Body of pancreas (tissue), 4 donors: ENCODE measurements around the gene CA5B. TPM values are rescaled to one million over a fixed set of nuclear protein-coding genes. Genes with fewer than 3 reads are reported as not detected.

Source experiments
- ATAC-seq: fragments of 150-250 bp; one replicate; pipeline ENCODE4 v1.9.1; 2016
- DNase-seq, 4 donors: peaks; one replicate each; pipeline ENCODE4 v3.0.0-alpha.2; 2019
- H3K27ac ChIP-seq, 4 donors: fragments of 200-600 bp; sonication (generic); 1 replicate in 3 of 4; 2 replicates in 1 of 4; pipeline versions ENCODE4 v1.5.1 to v1.6.1; 2016 to 2019; ENCODE audit warnings: mild to moderate bottlenecking in 1 of 4, mixed read lengths in 1 of 4, moderate library complexity in 1 of 4
- H3K27me3 ChIP-seq, 2 donors: fragments of 200-600 bp; sonication (generic); one replicate each; pipeline ENCODE4 v1.6.0; 2016; ENCODE audit warnings: mild to moderate bottlenecking in 1 of 2
- H3K36me3 ChIP-seq, 2 donors: fragments of 200-600 bp; sonication (generic); replicated peaks in 1 of 2; 2 replicates each; pipeline ENCODE4 v1.5.1; 2016; ENCODE audit warnings: low read depth in 2 of 2; ENCODE audit not compliant: insufficient read depth in 1 of 2
- H3K4me1 ChIP-seq: fragments of 200-600 bp; sonication (generic); one replicate; pipeline ENCODE4 v1.6.0; 2016
- H3K4me3 ChIP-seq, 2 donors: fragments of 200-600 bp; sonication (generic); 1 replicate in 1 of 2; 2 replicates in 1 of 2; pipeline ENCODE4 v1.5.1; 2016 to 2019
- H3K9me3 ChIP-seq, 3 donors: fragments of 200-600 bp; sonication (generic); 1 replicate in 2 of 3; 2 replicates in 1 of 3; pipeline ENCODE4 v1.5.1; 2016
- POLR2A ChIP-seq, 3 donors: fragments of 450-650 bp; IDR thresholded peaks; one replicate each; pipeline ENCODE4 v1.6.1; 2016; ENCODE audit warnings: antibody characterized with exemption in 3 of 3, mild to moderate bottlenecking in 2 of 3
- WGBS, 2 donors: methylation state at CpG; one replicate each; pipeline ENCODE4 v1.1.5; 2017; 5-methylcytosine and 5-hydroxymethylcytosine counted together
- intact Hi-C: fragments of 100-400 bp; cut with DNase I; formaldehyde crosslinking; loops from one replicate; pipeline ENCODE4 v1.15.1; 2023
- total RNA-seq, 2 donors: library from RNA; depleted of rRNA; stranded (reverse); fragments of >200 nt; gene quantifications; one replicate each; pipeline ENCODE4 v1.1.0, GENCODE V29; 2016
- TF ChIP-seq, protein P1 (sequence below), 7 experiments: fragments of 450-650 bp in 4 of 7; fragments of 200-600 bp in 3 of 7; sonication (generic) in 3 of 7; IDR thresholded peaks; one replicate each; pipeline ENCODE4 v1.5.1; 2016 to 2019; ENCODE audit warnings: antibody characterized with exemption in 7 of 7

CA5B gene
- total RNA-seq, 2 donors from 2014 or later = 6.2 to 6.6 TPM

DNA sequence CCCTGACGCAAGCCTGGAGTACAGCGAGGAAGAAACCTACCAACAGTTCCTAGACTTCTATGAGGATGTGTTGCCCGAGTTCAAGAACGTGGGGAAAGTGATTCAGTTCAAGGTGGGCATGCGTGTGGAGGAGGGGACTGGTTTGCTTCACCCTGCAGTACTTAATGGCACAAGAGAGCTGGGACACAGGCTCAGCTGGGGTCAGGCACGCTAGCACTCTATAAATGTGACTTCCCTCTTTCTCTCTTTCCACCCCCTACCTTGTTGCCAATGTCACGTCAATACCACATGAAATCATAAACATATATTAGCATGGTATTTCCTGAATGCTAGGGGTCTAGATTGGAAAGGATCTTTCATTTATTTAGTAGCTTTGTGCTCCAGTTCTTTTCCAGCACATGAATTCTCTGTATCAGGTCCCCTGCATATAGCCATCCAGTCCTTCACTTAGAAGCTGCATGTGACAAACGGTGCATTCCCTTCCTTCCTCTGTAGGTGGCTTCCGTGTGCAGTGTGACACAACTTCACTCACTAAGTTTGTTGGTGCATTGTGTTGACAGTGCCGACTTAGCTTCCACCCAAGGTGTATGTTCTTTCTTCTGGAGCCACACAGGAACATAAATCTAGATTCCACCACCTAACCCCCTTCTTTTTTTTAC is 77.8 kb downstream of the CA5B start:
- 67 to 80% methylated on average over 10 of the region's 10 CpGs for WGBS, 2 donors
- DNase-seq (peak in 2 of 4 donors; percentile 2 to 10), ATAC-seq (no peak)
- H3K4me3 ChIP-seq = no peak overlapping the region
- H3K27ac ChIP-seq = no peak overlapping the region
- intact Hi-C loops = no loop called here
- H3K4me1 ChIP-seq = no peaks in the 10 kb centered on the region
- TF ChIP-seq, protein P1, sequence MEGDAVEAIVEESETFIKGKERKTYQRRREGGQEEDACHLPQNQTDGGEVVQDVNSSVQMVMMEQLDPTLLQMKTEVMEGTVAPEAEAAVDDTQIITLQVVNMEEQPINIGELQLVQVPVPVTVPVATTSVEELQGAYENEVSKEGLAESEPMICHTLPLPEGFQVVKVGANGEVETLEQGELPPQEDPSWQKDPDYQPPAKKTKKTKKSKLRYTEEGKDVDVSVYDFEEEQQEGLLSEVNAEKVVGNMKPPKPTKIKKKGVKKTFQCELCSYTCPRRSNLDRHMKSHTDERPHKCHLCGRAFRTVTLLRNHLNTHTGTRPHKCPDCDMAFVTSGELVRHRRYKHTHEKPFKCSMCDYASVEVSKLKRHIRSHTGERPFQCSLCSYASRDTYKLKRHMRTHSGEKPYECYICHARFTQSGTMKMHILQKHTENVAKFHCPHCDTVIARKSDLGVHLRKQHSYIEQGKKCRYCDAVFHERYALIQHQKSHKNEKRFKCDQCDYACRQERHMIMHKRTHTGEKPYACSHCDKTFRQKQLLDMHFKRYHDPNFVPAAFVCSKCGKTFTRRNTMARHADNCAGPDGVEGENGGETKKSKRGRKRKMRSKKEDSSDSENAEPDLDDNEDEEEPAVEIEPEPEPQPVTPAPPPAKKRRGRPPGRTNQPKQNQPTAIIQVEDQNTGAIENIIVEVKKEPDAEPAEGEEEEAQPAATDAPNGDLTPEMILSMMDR (IDR thresholded peaks at IDR 0.05) = peak in 2 of 7 experiments; percentile 5 to 17
- TF ChIP-seq POLR2A (IDR thresholded peaks at IDR 0.05) = no peak
- no peaks in the 10 kb centered on the region for H3K27me3 ChIP-seq
- H3K9me3 ChIP-seq = no peaks in the 10 kb centered on the region
- H3K36me3 ChIP-seq = no peaks in the 10 kb centered on the region

DNA sequence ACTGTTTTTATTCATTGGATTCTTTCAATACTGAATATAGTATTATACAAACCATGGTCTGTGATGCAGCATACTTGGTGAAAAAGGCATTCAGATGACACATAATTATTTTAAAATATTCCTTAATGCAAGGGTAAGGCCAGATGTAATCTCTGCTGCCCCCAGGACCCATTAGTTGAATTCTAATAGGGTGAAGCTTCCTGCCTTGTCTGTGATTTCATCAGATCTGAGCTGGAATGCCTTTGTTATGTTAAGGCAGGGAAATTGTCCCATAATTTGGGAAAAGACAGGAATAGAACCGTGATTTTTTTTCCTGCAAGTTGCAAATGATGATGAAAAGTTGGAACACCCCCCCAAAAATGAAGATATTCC is 78.4 kb downstream of the CA5B start:
- no peak overlapping the region for H3K4me3 ChIP-seq
- H3K27me3 ChIP-seq = no peaks in the 10 kb centered on the region
- no peak overlapping the region for H3K27ac ChIP-seq
- no peaks in the 10 kb centered on the region for H3K36me3 ChIP-seq
- H3K9me3 ChIP-seq = no peaks in the 10 kb centered on the region
- TF ChIP-seq, protein P1 (IDR thresholded peaks at IDR 0.05) = no peak
- TF ChIP-seq POLR2A (IDR thresholded peaks at IDR 0.05) = no peak
- 71 to 89% methylated on average over 1 of the region's 1 CpG for WGBS, 2 donors
- DNase-seq = no peak
- ATAC-seq = no peak
- no peaks in the 10 kb centered on the region for H3K4me1 ChIP-seq
- intact Hi-C loops = no loop called here

DNA sequence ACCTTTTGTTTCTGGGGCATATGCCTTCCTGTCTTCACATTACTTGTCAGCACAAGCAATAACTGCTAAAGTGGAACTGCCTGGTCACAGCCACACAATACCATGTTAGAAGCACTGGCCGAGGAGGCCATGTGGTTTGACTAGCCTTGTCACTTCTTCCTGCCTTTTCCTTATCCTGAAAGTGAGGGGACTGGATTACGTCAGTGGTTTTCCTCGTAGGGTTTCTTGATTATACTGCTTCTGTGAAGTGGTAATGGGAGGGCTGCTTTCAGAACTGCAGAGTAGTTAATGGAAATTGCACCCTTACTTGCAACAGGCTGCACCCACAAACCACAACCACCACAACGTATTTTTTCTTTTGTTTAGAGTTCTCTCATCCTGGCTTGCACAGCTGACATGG is 78.8 kb downstream of the CA5B start:
- no peak for DNase-seq
- no peak for ATAC-seq
- no peak overlapping the region for H3K4me3 ChIP-seq
- H3K27ac ChIP-seq = no peak overlapping the region
- no peaks in the 10 kb centered on the region for H3K36me3 ChIP-seq
- WGBS, 2 donors = 62 to 66% methylated on average over 4 of the region's 4 CpGs
- intact Hi-C loops = no loop called here
- TF ChIP-seq, protein P1 (IDR thresholded peaks at IDR 0.05) = no peak
- no peak for TF ChIP-seq POLR2A (IDR thresholded peaks at IDR 0.05)
- H3K27me3 ChIP-seq = no peaks in the 10 kb centered on the region
- H3K4me1 ChIP-seq = no peaks in the 10 kb centered on the region
- H3K9me3 ChIP-seq = no peaks in the 10 kb centered on the region

DNA sequence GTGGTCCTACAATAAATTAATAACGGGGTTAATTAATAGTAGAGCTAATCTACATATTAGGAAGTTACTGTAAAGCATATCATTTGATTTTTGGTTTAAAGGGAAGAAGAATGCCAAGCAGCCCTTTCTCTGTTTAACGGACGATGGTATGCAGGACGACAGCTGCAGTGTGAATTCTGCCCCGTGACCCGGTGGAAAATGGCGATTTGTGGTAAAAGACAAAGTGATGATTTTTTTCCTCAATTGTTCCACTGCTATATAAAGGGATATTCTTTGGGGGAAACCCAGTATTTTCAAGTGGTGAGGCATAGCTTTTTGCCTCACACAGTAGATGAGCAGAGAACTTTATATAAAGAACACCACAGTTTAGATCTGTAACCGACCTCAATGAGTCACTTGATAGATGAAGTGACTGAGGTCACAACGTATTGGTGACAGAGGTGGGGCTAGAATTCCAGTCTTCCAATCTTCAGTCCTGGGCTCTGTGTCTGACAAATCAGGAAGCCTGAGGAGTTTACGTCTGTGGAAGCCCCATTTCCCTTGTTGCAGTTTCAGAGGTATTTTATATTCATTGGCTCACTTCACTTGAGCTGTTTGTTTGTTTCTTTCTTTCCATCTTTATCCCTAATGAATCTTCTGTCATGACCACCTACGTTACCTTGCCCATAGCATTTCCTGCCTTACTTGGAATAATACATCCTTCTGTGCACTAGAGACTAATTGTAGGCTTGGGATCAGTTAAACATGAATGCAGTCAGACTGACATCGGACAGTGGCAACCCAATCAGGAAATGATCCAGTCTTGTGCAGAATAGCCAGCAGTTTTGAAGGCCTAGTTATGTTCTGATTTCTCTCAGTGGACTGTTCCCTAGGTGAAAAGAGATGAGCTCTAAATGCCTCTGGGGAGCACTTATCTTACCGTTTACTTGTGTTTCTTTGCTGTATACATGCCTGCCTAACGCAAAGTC is 82.3 kb downstream of the CA5B start:
- intact Hi-C loops = no loop called here
- DNase-seq = no peak
- Histone ChIP-seq H3K27ac (no peak overlapping the region), H3K4me1 (no peaks in the 10 kb centered on the region), H3K9me3 (no peaks in the 10 kb centered on the region), H3K36me3 (no peaks in the 10 kb centered on the region), H3K4me3 (no peak overlapping the region), H3K27me3 (no peaks in the 10 kb centered on the region)
- ATAC-seq = no peak
- WGBS, 2 donors = 69 to 90% methylated on average over 14 of the region's 14 CpGs
- TF ChIP-seq, protein P1 (IDR thresholded peaks at IDR 0.05) = no peak
- no peak for TF ChIP-seq POLR2A (IDR thresholded peaks at IDR 0.05)
